ENCODE measurements around the gene DPH3.
"Not testable (repeated sequence)": the region's sequence is repeated elsewhere in the genome, so short reads cannot be mapped to it uniquely, and the experiment has no call there.

Gene DPH3

DNA sequence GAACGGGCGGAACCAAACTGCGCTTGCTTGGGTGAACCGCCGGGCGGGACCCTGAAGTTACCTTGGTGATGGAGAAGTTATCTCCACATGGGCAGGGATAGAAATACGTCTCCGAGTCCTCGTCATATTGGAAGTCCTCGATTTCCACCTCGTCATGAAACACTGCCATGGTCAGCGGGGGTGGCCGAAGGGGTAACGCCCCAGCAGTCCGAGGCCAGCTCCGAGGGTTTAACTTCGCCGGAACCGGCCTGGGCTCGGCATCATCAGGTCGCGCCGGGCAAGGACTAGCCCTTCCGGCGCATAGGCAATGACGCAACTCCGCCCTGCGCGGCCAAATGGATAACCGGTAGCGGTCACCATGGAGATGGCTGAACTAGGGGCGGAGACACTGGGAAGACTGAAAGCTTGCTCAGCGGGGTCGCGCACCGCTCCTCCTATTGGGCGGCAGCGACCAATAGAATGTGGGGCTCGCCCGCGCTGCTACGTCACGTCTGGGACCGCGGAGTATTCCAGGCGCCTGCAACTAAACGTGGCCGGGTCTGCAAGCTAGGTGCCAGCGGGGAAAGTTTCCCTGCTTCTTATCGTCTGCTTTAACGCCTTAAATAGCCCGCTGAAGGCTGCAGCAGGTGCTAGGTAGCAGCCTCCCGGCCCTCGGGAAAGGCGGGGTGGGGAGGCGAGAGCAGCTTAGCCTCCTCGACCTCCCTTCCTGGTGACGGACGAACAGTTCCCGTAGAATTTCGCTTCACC is at the start of gene DPH3, which contains the start of gene OXNAD1:
TSS of gene DPH3 (minus strand) at position 236 of the 747 bp plus-strand sequence. CDS start at position 169, 67 bp downstream.
TSS of gene OXNAD1 (plus strand) at position 505 of the 747 bp plus-strand sequence. CDS start 5,741 bp downstream, outside the sequence.
- Histone ChIP-seq H3K9me3 (no peaks in the 10 kb centered on the region), H3K36me3 (peaks cover 1 to 11% (median 9%) of the 10 kb centered on the region in 3 donors), H3K4me3 (peak within 1 kb of the TSS; percentile 65 to 81), H3K27ac (peak within 1 kb of the TSS; percentile 88 to 91), H3K27me3 (no peaks in the 10 kb centered on the region), H3K4me1 (peaks cover 0 to 54% (median 24%) of the 10 kb centered on the region in 4 donors)
- peak in 1 of 2 experiments; percentile 44 for TF ChIP-seq CTCF (IDR thresholded peaks at IDR 0.05)
- intact Hi-C loops (cut with DNase I; ENCODE audit: low total_unique reads), result no loop called here
- DNase-seq, result peak; percentile 100

DNA sequence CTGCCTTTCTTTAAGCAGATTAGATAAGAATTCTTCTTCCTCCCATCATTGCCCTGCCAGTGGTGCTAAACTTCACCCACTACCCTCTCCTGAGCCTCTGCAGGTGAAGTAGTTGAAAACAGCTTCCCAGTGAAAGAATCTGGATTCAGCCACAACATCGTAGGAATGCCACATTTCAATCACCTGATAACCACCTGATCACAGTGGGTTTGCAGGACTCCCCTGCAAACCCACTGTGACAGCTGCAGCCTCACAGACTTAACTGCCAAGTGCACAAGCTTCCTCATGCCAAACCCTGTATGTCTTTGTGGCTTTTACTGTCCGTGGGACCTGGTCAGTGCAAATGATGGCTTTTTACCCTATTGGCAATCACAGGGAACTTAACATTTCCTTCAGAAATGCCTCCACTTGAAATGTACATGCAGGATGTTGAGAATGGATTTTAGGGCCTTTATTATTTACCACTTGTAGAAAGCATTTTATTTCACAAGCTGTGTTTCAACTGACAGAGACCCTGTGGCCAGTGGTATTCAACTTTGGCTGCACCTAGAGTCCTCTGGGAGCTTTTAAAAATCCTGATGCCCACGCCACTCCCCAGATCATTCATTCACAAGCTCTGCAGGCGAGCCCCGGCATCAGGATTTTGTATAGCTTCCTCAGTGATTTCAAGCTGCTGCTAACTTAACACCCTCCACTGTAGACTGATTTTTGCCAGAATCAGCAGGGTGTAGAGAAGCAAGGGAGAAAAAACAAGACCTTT is 49.3 kb upstream of the DPH3 start:
- no peak for DNase-seq
- H3K4me1 ChIP-seq, result peaks cover 0 to 5% (median 0%) of the 10 kb centered on the region in 4 donors
- H3K9me3 ChIP-seq, result no peaks in the 10 kb centered on the region
- H3K27ac ChIP-seq, result no peak overlapping the region
- peaks cover 16 to 46% (median 46%) of the 10 kb centered on the region in 3 donors for H3K36me3 ChIP-seq
- H3K27me3 ChIP-seq, result no peaks in the 10 kb centered on the region
- H3K4me3 ChIP-seq, result no peak overlapping the region
- intact Hi-C loops (cut with DNase I; ENCODE audit: low total_unique reads), result no loop called here
- no peak for TF ChIP-seq CTCF (IDR thresholded peaks at IDR 0.05)

DNA sequence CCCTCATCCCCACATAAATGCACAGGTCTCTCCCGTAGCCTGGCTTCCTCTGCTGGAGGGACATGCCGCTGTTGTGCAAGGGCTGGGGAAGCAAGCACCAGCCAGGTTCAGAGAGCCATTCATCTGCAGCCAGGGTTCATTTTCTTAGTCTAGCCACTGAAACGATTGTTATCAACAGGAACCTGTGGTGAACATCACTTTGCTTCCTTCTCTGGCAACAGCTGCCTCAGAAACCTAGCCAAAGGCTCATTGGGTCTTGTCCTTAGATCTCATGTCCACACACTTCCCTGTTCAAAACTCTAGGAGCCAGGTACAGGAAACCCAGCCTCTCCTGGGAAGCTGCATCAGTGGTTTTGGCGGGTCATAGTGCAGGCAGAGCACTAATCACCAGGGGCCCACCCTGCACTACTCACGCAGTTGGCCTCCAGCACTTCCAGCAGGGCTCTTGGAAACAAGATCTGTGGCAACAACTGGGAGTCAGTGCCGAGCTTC is 47.3 kb upstream of the DPH3 start:
- Histone ChIP-seq H3K4me3 (no peak overlapping the region), H3K9me3 (no peaks in the 10 kb centered on the region), H3K27me3 (no peaks in the 10 kb centered on the region), H3K27ac (no peak overlapping the region), H3K36me3 (peaks cover 6 to 43% (median 40%) of the 10 kb centered on the region in 3 donors), H3K4me1 (peaks cover 0 to 5% (median 0%) of the 10 kb centered on the region in 4 donors)
- intact Hi-C loops (cut with DNase I; ENCODE audit: low total_unique reads), result no loop called here
- TF ChIP-seq CTCF (IDR thresholded peaks at IDR 0.05), result no peak
- DNase-seq, result peak in 1 of 2 donors; percentile 54

- H3K9me3 ChIP-seq; H3K27me3 ChIP-seq; DNase-seq; H3K4me1 ChIP-seq; H3K4me3 ChIP-seq; H3K27ac ChIP-seq; intact Hi-C loops (cut with DNase I; ENCODE audit: low total_unique reads): not testable (repeated sequence)
- H3K36me3 ChIP-seq, result peaks cover 3 to 30% (median 28%) of the 10 kb centered on the region in 3 donors
These were observed 45.7 kb upstream of the DPH3 start for GRCh38 chr3:16310486-16310885.

DNA sequence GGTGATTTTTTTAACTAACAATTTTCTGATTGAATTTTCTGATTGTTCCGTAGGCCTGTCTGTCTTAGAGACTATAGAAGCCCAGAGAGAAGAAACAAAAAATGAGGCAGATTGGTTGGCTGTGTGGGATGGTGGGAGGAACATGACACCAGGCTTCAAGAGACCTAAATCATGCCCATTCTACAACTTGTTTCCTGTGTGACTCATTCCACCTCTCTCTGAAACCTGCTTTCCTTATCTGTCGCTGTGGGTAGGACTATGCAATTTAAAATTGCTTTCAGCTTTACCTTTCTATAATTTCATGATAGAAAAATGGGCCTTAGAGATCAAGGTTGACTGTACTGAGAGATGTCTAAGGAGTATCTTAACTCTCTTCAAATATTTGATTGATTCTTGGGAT is 44.8 kb upstream of the DPH3 start:
- intact Hi-C loops (cut with DNase I; ENCODE audit: low total_unique reads), result no loop called here
- no peak overlapping the region for H3K27ac ChIP-seq

More for the DNA sequence above, 44.8 kb upstream of the DPH3 start:
- no peaks in the 10 kb centered on the region for H3K9me3 ChIP-seq
- DNase-seq, result no peak
- H3K4me3 ChIP-seq, result no peak overlapping the region
- peaks cover 3 to 35% (median 19%) of the 10 kb centered on the region in 3 donors for H3K36me3 ChIP-seq
- TF ChIP-seq CTCF (IDR thresholded peaks at IDR 0.05), result no peak
- peaks cover 0 to 5% (median 0%) of the 10 kb centered on the region in 4 donors for H3K4me1 ChIP-seq
- no peaks in the 10 kb centered on the region for H3K27me3 ChIP-seq

Data from tibial artery (tissue), 4 donors.